Mucosa of descending colon (tissue), 3 donors: Measurements from ENCODE around the gene FKBP1B. TPM values are rescaled to one million over a fixed set of nuclear protein-coding genes. Genes with fewer than 3 reads are reported as not detected.

Source experiments
- ATAC-seq: fragments of 200-7000 bp; cut with Tn5 transposase; one replicate; pipeline ENCODE4 v1.9.1; 2020; ENCODE audit warnings: mild to moderate bottlenecking, moderate library complexity
- DNase-seq, 3 donors: peaks; one replicate each; pipeline ENCODE4 v3.0.0-alpha.2; 2020
- H3K36me3 ChIP-seq: fragments of 200-600 bp; one replicate; pipeline ENCODE4 v1.8.0; 2021; ENCODE audit warnings: low read depth, mild to moderate bottlenecking
- H3K4me1 ChIP-seq: fragments of 200-600 bp; one replicate; pipeline ENCODE4 v1.8.0; 2021; ENCODE audit warnings: low read depth, mild to moderate bottlenecking
- H3K4me3 ChIP-seq: fragments of 200-600 bp; one replicate; pipeline ENCODE4 v1.8.0; 2021; ENCODE audit warnings: mild to moderate bottlenecking
- H3K9me3 ChIP-seq: fragments of 200-600 bp; one replicate; pipeline ENCODE4 v1.8.0; 2021; ENCODE audit warnings: mild to moderate bottlenecking
- intact Hi-C, 2 donors: fragments of 100-400 bp; cut with DNase I in 1 of 2; cut with micrococcal nuclease in 1 of 2; formaldehyde crosslinking; loops; one replicate each; pipeline versions ENCODE4 v1.11.0 to v1.11.1; 2022; cut with DNase I, micrococcal nuclease
- total RNA-seq, 3 donors: library from RNA; stranded (reverse); fragmentation: NEBNext Ultra II Directional in 2 of 3; extraction: Animal tissue kit (Norgen Biotek cat#: 25700) in 2 of 3; gene quantifications; one replicate each; pipeline versions ENCODE4 v1.2.1 to v1.2.4, GENCODE V29; 2021 to 2023
- TF ChIP-seq, protein P1 (sequence below): fragments of 200-600 bp; IDR thresholded peaks from one replicate; pipeline ENCODE4 v1.8.0; 2022; ENCODE audit warnings: antibody characterized with exemption, mild to moderate bottlenecking
- donor health status: DM: no; HTN: no; CAD: no; lungs with moderate emphysema.
- donor health status: DM: no; HTN: no; CAD: no.
- donor health status: DM: no; HTN: yes; CAD: no.

FKBP1B gene
- total RNA-seq, 3 donors from 2014 or later, result 7.2 to 14.7 (median 8.2) TPM

DNA sequence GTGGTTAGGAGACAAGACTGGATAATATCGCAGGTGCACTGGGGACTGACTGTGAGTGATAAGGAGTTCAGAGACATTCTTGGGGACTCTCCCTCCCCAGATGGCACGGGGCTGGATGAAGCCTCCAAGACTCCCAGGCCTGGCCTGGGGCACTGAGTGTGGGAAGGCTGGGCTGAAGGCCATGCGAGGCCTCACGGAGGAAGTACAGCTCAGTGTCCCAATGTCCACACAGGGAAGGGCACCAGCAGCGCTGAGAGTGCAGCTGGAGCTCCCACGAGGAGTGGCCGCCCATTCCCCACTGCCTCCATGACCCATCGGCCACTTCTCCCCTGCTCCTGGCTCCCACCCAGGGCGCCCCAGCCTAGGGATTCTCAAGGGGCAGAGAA is 33.2 kb upstream of the FKBP1B start:
- Histone ChIP-seq H3K4me1 (no peaks in the 10 kb centered on the region), H3K9me3 (no peaks in the 10 kb centered on the region), H3K36me3 (no peaks in the 10 kb centered on the region), H3K4me3 (no peak overlapping the region)
- DNase-seq (no peak), ATAC-seq (no peak)
- intact Hi-C loops, result no loop called here
- TF ChIP-seq, protein P1, sequence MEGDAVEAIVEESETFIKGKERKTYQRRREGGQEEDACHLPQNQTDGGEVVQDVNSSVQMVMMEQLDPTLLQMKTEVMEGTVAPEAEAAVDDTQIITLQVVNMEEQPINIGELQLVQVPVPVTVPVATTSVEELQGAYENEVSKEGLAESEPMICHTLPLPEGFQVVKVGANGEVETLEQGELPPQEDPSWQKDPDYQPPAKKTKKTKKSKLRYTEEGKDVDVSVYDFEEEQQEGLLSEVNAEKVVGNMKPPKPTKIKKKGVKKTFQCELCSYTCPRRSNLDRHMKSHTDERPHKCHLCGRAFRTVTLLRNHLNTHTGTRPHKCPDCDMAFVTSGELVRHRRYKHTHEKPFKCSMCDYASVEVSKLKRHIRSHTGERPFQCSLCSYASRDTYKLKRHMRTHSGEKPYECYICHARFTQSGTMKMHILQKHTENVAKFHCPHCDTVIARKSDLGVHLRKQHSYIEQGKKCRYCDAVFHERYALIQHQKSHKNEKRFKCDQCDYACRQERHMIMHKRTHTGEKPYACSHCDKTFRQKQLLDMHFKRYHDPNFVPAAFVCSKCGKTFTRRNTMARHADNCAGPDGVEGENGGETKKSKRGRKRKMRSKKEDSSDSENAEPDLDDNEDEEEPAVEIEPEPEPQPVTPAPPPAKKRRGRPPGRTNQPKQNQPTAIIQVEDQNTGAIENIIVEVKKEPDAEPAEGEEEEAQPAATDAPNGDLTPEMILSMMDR, result no peak

DNA sequence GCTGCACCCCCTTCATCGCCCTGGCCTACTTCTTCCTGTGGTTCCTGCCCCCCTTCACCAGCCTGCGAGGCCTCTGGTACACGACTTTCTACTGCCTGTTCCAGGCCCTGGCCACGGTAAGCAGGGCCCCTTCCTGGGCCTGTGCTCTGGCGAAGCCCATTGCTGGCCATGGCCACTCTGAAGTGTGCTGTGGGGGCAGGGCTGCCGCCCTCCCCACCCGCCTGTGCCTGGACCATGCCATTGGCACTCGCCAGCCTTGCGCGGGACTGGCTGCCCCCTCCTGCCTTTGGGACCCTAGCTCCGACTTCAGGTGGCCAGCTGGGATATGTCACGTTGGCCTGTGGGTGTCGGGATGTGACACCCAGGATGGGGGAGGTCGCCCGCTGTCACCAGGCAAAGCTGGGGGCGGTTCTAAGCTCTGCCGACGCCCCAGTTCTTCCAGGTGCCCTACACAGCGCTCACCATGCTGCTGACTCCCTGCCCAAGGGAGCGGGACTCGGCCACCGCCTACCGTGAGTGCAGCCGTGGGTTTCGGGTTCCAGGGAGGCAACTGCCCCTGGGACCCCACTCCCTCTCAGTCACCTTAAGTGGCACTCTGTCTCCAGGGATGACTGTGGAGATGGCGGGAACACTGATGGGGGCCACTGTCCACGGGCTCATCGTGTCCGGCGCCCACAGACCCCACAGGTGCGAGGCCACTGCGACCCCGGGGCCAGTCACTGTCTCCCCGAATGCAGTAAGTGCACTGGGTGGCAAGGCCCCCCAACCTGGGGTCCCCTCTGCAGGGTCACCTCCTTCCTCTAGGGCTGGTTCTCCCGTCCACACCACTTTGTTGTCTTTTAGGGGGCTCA is 32.5 kb upstream of the FKBP1B start:
- H3K4me1 ChIP-seq, result no peaks in the 10 kb centered on the region
- intact Hi-C loops, result no loop called here
- H3K36me3 ChIP-seq, result no peaks in the 10 kb centered on the region
- no peak overlapping the region for H3K4me3 ChIP-seq
- DNase-seq, result no peak
- TF ChIP-seq, protein P1, result no peak
- no peaks in the 10 kb centered on the region for H3K9me3 ChIP-seq
- ATAC-seq, result no peak

DNA sequence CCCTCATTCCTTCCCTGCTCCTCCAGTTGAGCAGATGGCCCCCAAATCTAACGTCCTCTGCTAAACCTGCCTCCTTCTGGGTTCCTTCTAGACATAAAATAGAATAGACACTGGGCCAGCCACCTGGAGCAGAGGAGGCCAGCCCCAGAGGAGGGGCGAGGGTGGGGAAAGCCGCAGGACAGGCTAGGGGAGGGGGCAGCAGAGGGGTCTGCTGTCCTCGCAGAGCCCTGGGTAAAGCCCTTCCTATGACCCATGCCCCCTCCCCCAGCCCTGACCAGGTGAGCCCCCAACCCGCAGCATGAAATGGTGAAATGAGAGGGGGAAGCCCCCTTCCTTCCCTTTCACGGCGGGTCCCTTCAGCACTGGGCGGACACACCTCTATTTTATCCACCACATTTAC is 31.8 kb upstream of the FKBP1B start:
- Histone ChIP-seq H3K9me3 (no peaks in the 10 kb centered on the region), H3K36me3 (no peaks in the 10 kb centered on the region), H3K4me1 (no peaks in the 10 kb centered on the region), H3K4me3 (no peak overlapping the region)
- ATAC-seq, result no peak
- TF ChIP-seq, protein P1, result no peak
- intact Hi-C loops, result no loop called here
- DNase-seq, result no peak

DNA sequence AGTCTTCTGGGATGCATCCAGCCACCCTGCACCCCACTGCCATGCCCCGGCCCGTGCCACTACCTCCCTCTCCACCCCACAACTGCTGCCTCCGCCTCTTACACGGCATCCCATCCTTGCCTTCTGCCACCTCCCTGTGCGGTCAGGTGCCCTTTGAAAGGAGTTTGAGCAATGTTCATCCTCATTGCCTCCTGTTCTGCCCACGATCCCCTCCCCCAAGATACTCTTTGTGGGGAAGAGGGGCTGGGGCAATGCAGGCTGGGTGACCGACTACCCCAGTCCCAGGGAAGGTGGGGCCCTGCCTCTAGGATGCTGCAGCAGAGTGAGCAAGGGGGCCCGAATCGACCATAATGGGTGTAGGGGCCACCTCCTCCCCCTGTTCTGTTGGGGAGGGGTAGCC is 31.3 kb upstream of the FKBP1B start:
- H3K9me3 ChIP-seq, result no peaks in the 10 kb centered on the region
- TF ChIP-seq, protein P1, result no peak
- H3K36me3 ChIP-seq, result no peaks in the 10 kb centered on the region
- intact Hi-C loops, result no loop called here
- no peaks in the 10 kb centered on the region for H3K4me1 ChIP-seq
- H3K4me3 ChIP-seq, result no peak overlapping the region
- DNase-seq (no peak), ATAC-seq (no peak)

DNA sequence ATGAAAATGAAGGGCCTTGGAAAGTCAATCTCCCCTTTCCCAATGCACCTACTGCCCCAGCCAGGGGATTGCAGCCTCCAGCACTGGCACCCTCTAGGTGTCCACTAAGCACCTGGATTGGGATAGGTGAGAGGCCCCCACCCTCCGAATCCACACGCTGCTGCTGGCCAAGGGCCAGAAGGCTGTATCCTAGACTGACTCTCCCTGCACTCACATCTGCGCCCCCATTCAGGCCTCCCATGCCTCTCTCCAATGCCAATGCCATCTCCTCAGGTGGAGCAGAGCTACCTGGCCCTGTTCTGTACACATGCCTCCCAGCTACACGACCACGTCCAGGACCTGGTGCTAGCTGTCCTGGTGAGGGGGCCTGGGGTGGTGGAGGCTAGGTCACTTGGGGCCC is 29.8 kb upstream of the FKBP1B start:
- Histone ChIP-seq H3K4me1 (no peaks in the 10 kb centered on the region), H3K9me3 (no peaks in the 10 kb centered on the region), H3K4me3 (no peak overlapping the region), H3K36me3 (no peaks in the 10 kb centered on the region)
- TF ChIP-seq, protein P1, result no peak
- DNase-seq, result no peak
- ATAC-seq, result no peak
- intact Hi-C loops, result no loop called here
